PC-3 (cell line): Measurements from ENCODE around the gene FTO. TPM values are rescaled to one million over a fixed set of nuclear protein-coding genes. Genes with fewer than 3 reads are reported as not detected.

Experiments used
- ATAC-seq: fragments of 200-7000 bp; cut with Tn5 transposase; 2 replicates; pipeline ENCODE4 v1.9.1; 2020; ENCODE audit warnings: mild to moderate bottlenecking, moderate library complexity
- BruUV-seq: library from RNA; stranded (reverse); fragments of 400-500 nt; replicated peaks from 2 replicates; lab custom pipeline; 2021; lab: Mats Ljungman, UMichigan
- CTCF ChIA-PET: fragments of 300-600 bp; sonication (Branson Sonifier 250); formaldehyde crosslinking; loops from one replicate; lab custom pipeline; 2022; ENCODE audit warnings: antibody characterized with exemption; lab: Charles Lee
- POLR2A ChIA-PET: fragments of 300-600 bp; sonication (Branson Sonifier 250); formaldehyde crosslinking; loops from one replicate; lab custom pipeline; 2022; ENCODE audit warnings: antibody characterized with exemption; ENCODE audit not compliant: unreplicated experiment; lab: Charles Lee
- DNase-seq: peaks from one replicate; pipeline ENCODE4 v3.0.0-alpha.2; 2015
- H2AFZ ChIP-seq: fragments of 300-600 bp; sonication (generic); 2 replicates; pipeline ENCODE4 v1.6.0; 2016; ENCODE audit warnings: antibody characterized with exemption, low read length
- H3F3A ChIP-seq: fragments of 300-600 bp; sonication (generic); one replicate; pipeline ENCODE4 v1.6.0; 2017; ENCODE audit warnings: antibody characterized with exemption, low read length, control low read depth, mild to moderate bottlenecking; ENCODE audit not compliant: unreplicated experiment
- H3K27ac ChIP-seq: fragments of 300-600 bp; sonication (generic); 2 replicates; pipeline ENCODE4 v1.5.1; 2016; ENCODE audit warnings: mild to moderate bottlenecking, low read length
- H3K27me3 ChIP-seq: fragments of 300-600 bp; sonication (generic); 2 replicates; pipeline ENCODE4 v1.6.1; 2016; ENCODE audit warnings: low read length, mixed read lengths
- H3K36me3 ChIP-seq: fragments of 300-600 bp; sonication (generic); 2 replicates; pipeline ENCODE4 v1.6.1; 2016; ENCODE audit warnings: low read depth, mixed run types, low read length, mixed read lengths
- H3K4me1 ChIP-seq: fragments of 300-600 bp; sonication (generic); 2 replicates; pipeline ENCODE4 v1.5.1; 2016; ENCODE audit warnings: low read length; ENCODE audit not compliant: insufficient read depth
- H3K4me2 ChIP-seq: fragments of 300-600 bp; sonication (generic); 2 replicates; pipeline ENCODE4 v1.6.0; 2016; ENCODE audit warnings: low read length
- H3K4me3 ChIP-seq: fragments of 300-600 bp; sonication (generic); 2 replicates; pipeline ENCODE4 v1.5.1; 2016; ENCODE audit warnings: mild to moderate bottlenecking, low read length, mixed read lengths
- H3K79me2 ChIP-seq: fragments of 300-600 bp; sonication (generic); 2 replicates; pipeline ENCODE4 v1.6.1; 2017; ENCODE audit warnings: low read length, mixed read lengths
- H3K9ac ChIP-seq: fragments of 300-600 bp; sonication (generic); 2 replicates; pipeline ENCODE4 v1.6.0; 2016; ENCODE audit warnings: mild to moderate bottlenecking, low read length
- H3K9me2 ChIP-seq: fragments of 300-600 bp; sonication (generic); replicated peaks from 2 replicates; pipeline ENCODE4 v1.6.1; 2016; ENCODE audit warnings: mixed run types, low read length, mixed read lengths
- H3K9me3 ChIP-seq: fragments of 300-600 bp; sonication (generic); 2 replicates; pipeline ENCODE4 v1.6.1; 2016; ENCODE audit warnings: low read length, mixed read lengths
- H4K20me1 ChIP-seq: fragments of 300-600 bp; sonication (generic); 2 replicates; pipeline ENCODE4 v1.6.1; 2016; ENCODE audit warnings: low read length, mixed read lengths
- EZH2 ChIP-seq: fragments of 300-600 bp; sonication (generic); IDR thresholded peaks from one replicate; pipeline ENCODE4 v1.6.1; 2017; ENCODE audit warnings: antibody characterized with exemption, mild to moderate bottlenecking, low read length; ENCODE audit not compliant: unreplicated experiment
- EZH2phosphoT487 ChIP-seq: fragments of 300-600 bp; sonication (generic); IDR thresholded peaks from 2 replicates; pipeline ENCODE4 v1.6.1; 2018; ENCODE audit warnings: mild to moderate bottlenecking, antibody characterized with exemption, low read length, borderline replicate concordance
- intact Hi-C: fragments of 100-400 bp; cut with micrococcal nuclease; formaldehyde crosslinking; loops from 2 replicates; pipeline ENCODE4 v1.9.0; 2023
- total RNA-seq: library from RNA; depleted of rRNA; stranded (reverse); fragments of >200 nt; gene quantifications from 2 replicates; pipeline ENCODE4 v1.2.3, GENCODE V29; 2014
- TF ChIP-seq, protein P1 (sequence below): fragments of 300-600 bp; sonication (generic); conservative IDR thresholded peaks from 2 replicates; pipeline ENCODE4 v1.5.1; 2017; ENCODE audit warnings: antibody characterized with exemption, low read depth, mild to moderate bottlenecking, low read length

Gene FTO
- total RNA-seq, 1 experiment from 2014 or later: 27.0 TPM

DNA sequence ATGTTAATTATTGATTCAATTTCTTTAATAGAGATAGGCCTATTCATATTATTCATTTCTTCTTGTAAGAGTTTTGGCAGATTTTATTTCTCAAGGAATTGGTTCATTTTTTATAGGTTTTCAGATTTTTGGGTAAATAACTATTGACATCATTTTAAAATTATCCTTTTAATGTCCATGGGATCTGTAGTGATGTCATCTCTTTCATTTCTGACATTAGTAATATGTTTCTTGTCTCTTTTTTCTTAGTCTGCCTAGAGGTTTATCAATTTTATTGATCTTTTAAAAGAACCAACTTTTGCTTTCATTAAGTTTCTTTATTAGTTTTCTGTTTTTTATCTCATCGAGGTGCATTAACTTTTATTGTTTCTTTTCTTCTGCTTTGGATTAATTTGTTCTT, 162.6 kb downstream of the FTO start:
- no peaks in the 10 kb centered on the region for H3K9me3 ChIP-seq
- ChIA-PET CTCF (no interaction called here), POLR2A (no interaction called here)
- no peak for DNase-seq
- no peak overlapping the region for H2AFZ ChIP-seq
- H3K4me1 ChIP-seq: peaks cover 22% of the 10 kb centered on the region
- H3K9me2 ChIP-seq: no peaks in the 10 kb centered on the region
- H3K4me2 ChIP-seq: no peak overlapping the region
- H3K4me3 ChIP-seq: no peak overlapping the region
- ATAC-seq: no peak
- H3K36me3 ChIP-seq: no peaks in the 10 kb centered on the region; the same call in 1 of the 2 replicates
- intact Hi-C loops: loop anchor here (10.0 kb wide), 1 partner anchor 52 kb away; no protein-coding TSS in a partner anchor
- no peaks in the 10 kb centered on the region for H4K20me1 ChIP-seq
- TF ChIP-seq EZH2 (no peak), EZH2phosphoT487 (no peak)
- TF ChIP-seq, protein P1, sequence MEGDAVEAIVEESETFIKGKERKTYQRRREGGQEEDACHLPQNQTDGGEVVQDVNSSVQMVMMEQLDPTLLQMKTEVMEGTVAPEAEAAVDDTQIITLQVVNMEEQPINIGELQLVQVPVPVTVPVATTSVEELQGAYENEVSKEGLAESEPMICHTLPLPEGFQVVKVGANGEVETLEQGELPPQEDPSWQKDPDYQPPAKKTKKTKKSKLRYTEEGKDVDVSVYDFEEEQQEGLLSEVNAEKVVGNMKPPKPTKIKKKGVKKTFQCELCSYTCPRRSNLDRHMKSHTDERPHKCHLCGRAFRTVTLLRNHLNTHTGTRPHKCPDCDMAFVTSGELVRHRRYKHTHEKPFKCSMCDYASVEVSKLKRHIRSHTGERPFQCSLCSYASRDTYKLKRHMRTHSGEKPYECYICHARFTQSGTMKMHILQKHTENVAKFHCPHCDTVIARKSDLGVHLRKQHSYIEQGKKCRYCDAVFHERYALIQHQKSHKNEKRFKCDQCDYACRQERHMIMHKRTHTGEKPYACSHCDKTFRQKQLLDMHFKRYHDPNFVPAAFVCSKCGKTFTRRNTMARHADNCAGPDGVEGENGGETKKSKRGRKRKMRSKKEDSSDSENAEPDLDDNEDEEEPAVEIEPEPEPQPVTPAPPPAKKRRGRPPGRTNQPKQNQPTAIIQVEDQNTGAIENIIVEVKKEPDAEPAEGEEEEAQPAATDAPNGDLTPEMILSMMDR: no peak
- no TSS peak for BruUV-seq
- no peaks in the 10 kb centered on the region for H3F3A ChIP-seq
- H3K27ac ChIP-seq: no peak overlapping the region
- no peaks in the 10 kb centered on the region for H3K27me3 ChIP-seq
- no peaks in the 10 kb centered on the region for H3K79me2 ChIP-seq
- H3K9ac ChIP-seq: no peak overlapping the region

DNA sequence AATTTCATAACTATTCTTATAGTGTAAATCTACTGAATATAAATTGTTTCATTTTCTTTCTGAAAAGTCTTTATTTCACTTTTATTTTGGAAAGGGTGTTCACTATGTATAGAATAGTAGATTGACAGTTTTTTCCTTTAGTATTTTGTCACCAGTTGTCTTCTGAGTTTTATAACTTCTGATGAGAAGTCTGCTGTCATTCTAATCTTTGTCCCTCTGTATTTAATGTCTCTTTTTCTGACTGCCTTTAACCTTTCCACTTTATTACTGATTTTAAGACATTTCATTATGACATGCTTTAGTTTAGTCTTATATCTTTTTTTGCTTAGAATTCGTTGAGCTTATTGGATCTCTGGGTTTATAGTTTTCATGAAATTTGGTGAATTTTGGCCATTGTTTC, 166.9 kb downstream of the FTO start:
- H3K79me2 ChIP-seq: no peaks in the 10 kb centered on the region
- H3K9ac ChIP-seq: no peak overlapping the region
- no peak for DNase-seq
- intact Hi-C loops: no loop called here
- no peak overlapping the region for H3K27ac ChIP-seq
- H3K4me1 ChIP-seq: 0 out of 2 replicates have a peak, but pooled peaks cover under 1% of the 10 kb centered on the region
- CTCF ChIA-PET: no interaction called here
- no peaks in the 10 kb centered on the region for H4K20me1 ChIP-seq
- H3K9me3 ChIP-seq: no peaks in the 10 kb centered on the region
- H3K9me2 ChIP-seq: no peaks in the 10 kb centered on the region
- H3K4me3 ChIP-seq: no peak overlapping the region
- ATAC-seq: no peak
- H2AFZ ChIP-seq: no peak overlapping the region
- TF ChIP-seq, protein P1: no peak
- no peak for TF ChIP-seq EZH2
- no peak for TF ChIP-seq EZH2phosphoT487
- BruUV-seq: no TSS peak
- H3K36me3 ChIP-seq: no peaks in the 10 kb centered on the region; the same call in 1 of the 2 replicates
- H3F3A ChIP-seq: no peaks in the 10 kb centered on the region
- POLR2A ChIA-PET: no interaction called here
- no peaks in the 10 kb centered on the region for H3K27me3 ChIP-seq
- no peak overlapping the region for H3K4me2 ChIP-seq
